ENCODE data around the gene PSTPIP1. TPM values are rescaled to one million over a fixed set of nuclear protein-coding genes. Genes with fewer than 3 reads are reported as not detected.
A peak's percentile ranks its signal among the peaks of the same experiment; 100 is the strongest.

PSTPIP1 gene
- total and polyA plus RNA-seq, 2 of the 13 experiments (the other 11 are each of a cell fraction or from before 2014, with no cell fraction given): 4.4 to 8.7 TPM

DNA sequence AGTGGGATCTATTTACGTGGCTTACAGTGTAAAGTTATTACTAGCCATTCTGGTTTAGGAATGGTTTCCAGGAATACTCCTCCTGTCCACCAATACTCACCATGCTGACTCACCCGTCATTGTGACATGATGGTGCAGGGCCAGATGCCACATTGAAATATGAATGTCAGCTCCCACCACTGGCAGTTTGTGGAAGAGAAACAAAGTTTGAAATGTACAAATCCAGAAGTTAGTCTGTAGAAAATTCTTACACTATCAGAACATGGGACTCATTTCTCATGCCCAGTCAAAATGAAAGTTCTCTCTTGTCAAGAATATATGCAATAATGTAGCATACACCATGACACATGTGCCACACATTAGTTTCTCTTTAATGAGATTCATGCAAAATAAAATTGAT lies 90.4 kb downstream of the PSTPIP1 start:
- ChIA-PET CTCF (ENCODE audit: low intra/inter-chr PET ratio, low total read pairs) (no interaction called here), POLR2A (no interaction called here)
- ATAC-seq (no peak), DNase-seq (ENCODE audit: low spot score) (no peak), FAIRE-seq (no peak)
- no peak overlapping the region for H2AFZ ChIP-seq (ENCODE audit: low read length)
- no TSS peak for BruUV-seq (replicated peaks)
- in situ Hi-C loops (cut with HindIII; ENCODE audit: extremely low pct_ligation_motif_present, low pct_unique_long_range_greater_than_20kb): no loop called here
- peaks cover 0 to 8% of the 10 kb centered on the region in 2 experiments; a peak in 1 of 5 replicates for H3K27me3 ChIP-seq (ENCODE audit: control insufficient read depth in 1 of 2, insufficient read depth in 2 of 2, low read length in 2 of 2)
- intact Hi-C loops (cut with micrococcal nuclease; ENCODE audit: unreplicated experiment): no loop called here
- TF ChIP-seq ZNF567 (CRISPR knock-in tag; IDR thresholded peaks at IDR 0.05; ENCODE audit: borderline replicate concordance): no peak
- 0 out of 2 replicates have a peak, but pooled peaks have one; percentile 12 for TF ChIP-seq ZNF12 (CRISPR knock-in tag; IDR thresholded peaks at IDR 0.05)
- TF ChIP-seq, protein P1, sequence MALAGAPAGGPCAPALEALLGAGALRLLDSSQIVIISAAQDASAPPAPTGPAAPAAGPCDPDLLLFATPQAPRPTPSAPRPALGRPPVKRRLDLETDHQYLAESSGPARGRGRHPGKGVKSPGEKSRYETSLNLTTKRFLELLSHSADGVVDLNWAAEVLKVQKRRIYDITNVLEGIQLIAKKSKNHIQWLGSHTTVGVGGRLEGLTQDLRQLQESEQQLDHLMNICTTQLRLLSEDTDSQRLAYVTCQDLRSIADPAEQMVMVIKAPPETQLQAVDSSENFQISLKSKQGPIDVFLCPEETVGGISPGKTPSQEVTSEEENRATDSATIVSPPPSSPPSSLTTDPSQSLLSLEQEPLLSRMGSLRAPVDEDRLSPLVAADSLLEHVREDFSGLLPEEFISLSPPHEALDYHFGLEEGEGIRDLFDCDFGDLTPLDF (CRISPR knock-in tag; IDR thresholded peaks at IDR 0.05): no peak
- no peak for TF ChIP-seq RORA (CRISPR knock-in tag; IDR thresholded peaks at IDR 0.05)
- no peak for TF ChIP-seq ZNF335 (CRISPR knock-in tag; IDR thresholded peaks at IDR 0.05)
- no peak for TF ChIP-seq MTA3 (CRISPR knock-in tag; IDR thresholded peaks at IDR 0.05)
- TF ChIP-seq KDM1A (CRISPR knock-in tag; IDR thresholded peaks at IDR 0.05): no peak
- no peak for TF ChIP-seq ZNF451 (CRISPR knock-in tag; IDR thresholded peaks at IDR 0.05)
- TF ChIP-seq ZNF383 (CRISPR knock-in tag; IDR thresholded peaks at IDR 0.05; ENCODE audit: borderline replicate concordance): no peak
- peak; percentile 44 for TF ChIP-seq FOSL2 (CRISPR knock-in tag; IDR thresholded peaks at IDR 0.05)
- no peak for TF ChIP-seq SSRP1 (CRISPR knock-in tag; IDR thresholded peaks at IDR 0.05)
- no peak for TF ChIP-seq POLR2G (IDR thresholded peaks at IDR 0.05; ENCODE audit: low read depth, low read length)
- TF ChIP-seq REPIN1 (CRISPR knock-in tag; IDR thresholded peaks at IDR 0.05; ENCODE audit: borderline replicate concordance, low read depth): no peak
- TF ChIP-seq ZNF232 (CRISPR knock-in tag; IDR thresholded peaks at IDR 0.05; ENCODE audit: borderline replicate concordance): no peak
- TF ChIP-seq, protein P2, sequence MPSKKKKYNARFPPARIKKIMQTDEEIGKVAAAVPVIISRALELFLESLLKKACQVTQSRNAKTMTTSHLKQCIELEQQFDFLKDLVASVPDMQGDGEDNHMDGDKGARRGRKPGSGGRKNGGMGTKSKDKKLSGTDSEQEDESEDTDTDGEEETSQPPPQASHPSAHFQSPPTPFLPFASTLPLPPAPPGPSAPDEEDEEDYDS (CRISPR knock-in tag; IDR thresholded peaks at IDR 0.05): no peak
- TF ChIP-seq, protein P3, sequence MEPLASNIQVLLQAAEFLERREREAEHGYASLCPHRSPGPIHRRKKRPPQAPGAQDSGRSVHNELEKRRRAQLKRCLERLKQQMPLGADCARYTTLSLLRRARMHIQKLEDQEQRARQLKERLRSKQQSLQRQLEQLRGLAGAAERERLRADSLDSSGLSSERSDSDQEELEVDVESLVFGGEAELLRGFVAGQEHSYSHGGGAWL (CRISPR knock-in tag; IDR thresholded peaks at IDR 0.05): no peak
- TF ChIP-seq TRIM24 (CRISPR knock-in tag; IDR thresholded peaks at IDR 0.05): no peak
- no peak for TF ChIP-seq SNAI1 (CRISPR knock-in tag; IDR thresholded peaks at IDR 0.05; ENCODE audit: borderline replicate concordance)
- peak; percentile 20; the same call in 1 of the 2 replicates for TF ChIP-seq NFE2 (CRISPR knock-in tag; IDR thresholded peaks at IDR 0.05)
- TF ChIP-seq ZBTB8A (CRISPR knock-in tag; IDR thresholded peaks at IDR 0.05; ENCODE audit: borderline replicate concordance, low read depth): no peak
- 25% methylated on average over 2 of the region's 2 CpGs for WGBS (ENCODE audit: low lambda C conversion rate)
- H3K4me2 ChIP-seq (ENCODE audit: low read depth, low read length): no peak overlapping the region
- H3K4me3 ChIP-seq (replicated peaks in 1 of 3; ENCODE audit: insufficient read depth in 1 of 3, low read depth in 2 of 3, low read length in 3 of 3): no peak overlapping the region
- no peaks in the 10 kb centered on the region for H3K79me2 ChIP-seq (ENCODE audit: insufficient read depth, low read length)
- H3K36me3 ChIP-seq (replicated peaks in 1 of 2; ENCODE audit: control insufficient read depth in 1 of 2, insufficient read depth in 2 of 2, low read length in 2 of 2): no peaks in the 10 kb centered on the region
- H3K4me1 ChIP-seq (ENCODE audit: insufficient read depth, low read length): peaks cover 18% of the 10 kb centered on the region
- H3K27ac ChIP-seq (ENCODE audit: extremely low read length, insufficient read depth, low read length): no peak overlapping the region
- H3K9ac ChIP-seq (ENCODE audit: insufficient read depth, low read depth, low read length): no peak overlapping the region
- H3K9me3 ChIP-seq (ENCODE audit: low read length): no peaks in the 10 kb centered on the region
- no peaks in the 10 kb centered on the region for H4K20me1 ChIP-seq (ENCODE audit: insufficient read depth, low read length)

Data from HepG2 (cell line).